Tongue (tissue), 2 donors: ENCODE data around the gene SMYD1. TPM values are rescaled to one million over a fixed set of nuclear protein-coding genes. Genes with fewer than 3 reads are reported as not detected.

Experiments
- DNase-seq: peaks from one replicate; pipeline ENCODE4 v3.0.0-alpha.2; 2015
- total RNA-seq: library from RNA; depleted of rRNA; stranded (reverse); fragments of >200 nt; gene quantifications from one replicate; pipeline ENCODE4 v1.2.3, GENCODE V29; 2014

SMYD1 gene
- total RNA-seq, 1 donor from 2014 or later = 308 TPM

GRCh38 chr2:88123164-88123974, 55.7 kb downstream of the SMYD1 start:
- DNase-seq = no peak

DNA sequence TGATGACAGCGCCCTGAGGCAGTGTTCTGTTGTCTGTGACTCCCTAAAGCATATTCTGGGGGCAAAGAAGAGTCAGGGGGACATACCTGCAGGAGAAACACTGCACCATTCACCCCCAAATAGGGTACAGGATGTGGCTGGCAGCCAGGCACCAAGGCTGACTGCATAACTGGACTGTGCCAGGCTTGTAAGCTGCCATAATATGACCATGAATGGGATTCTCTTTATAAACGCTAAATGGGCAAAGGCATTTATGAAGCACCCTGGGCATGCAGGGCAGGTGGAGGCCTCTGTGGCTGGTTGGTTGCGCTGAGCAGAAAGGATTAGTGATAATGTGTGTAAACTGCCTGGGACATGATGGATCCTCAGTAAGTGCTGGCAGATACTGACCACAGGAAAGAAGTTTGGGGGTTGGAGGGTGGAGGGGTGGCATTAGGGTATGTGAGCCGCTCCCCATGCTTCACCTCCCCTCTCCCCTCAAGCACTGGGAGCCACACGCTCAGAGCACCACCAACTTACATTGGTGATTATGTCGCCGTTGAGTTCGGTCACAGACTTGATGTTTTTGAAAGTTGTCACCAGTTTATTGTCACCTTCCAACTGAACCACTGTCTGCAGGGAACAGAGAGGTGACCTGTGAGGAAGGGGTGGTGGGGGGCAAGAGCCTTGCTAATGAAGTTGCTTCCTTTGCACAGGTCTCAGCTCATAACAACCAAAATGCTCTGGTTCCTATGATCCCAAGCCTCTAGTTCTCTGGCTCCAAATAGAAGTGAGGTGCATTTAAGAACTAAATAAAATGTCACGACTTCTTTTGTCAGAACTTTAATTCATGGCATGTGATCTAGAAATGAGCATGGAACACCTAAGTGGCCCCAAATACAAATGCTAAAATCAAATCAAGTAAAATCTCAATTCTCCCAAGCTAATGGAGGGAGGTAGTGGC, 56.6 kb downstream of the SMYD1 start:
- DNase-seq = no peak

DNA sequence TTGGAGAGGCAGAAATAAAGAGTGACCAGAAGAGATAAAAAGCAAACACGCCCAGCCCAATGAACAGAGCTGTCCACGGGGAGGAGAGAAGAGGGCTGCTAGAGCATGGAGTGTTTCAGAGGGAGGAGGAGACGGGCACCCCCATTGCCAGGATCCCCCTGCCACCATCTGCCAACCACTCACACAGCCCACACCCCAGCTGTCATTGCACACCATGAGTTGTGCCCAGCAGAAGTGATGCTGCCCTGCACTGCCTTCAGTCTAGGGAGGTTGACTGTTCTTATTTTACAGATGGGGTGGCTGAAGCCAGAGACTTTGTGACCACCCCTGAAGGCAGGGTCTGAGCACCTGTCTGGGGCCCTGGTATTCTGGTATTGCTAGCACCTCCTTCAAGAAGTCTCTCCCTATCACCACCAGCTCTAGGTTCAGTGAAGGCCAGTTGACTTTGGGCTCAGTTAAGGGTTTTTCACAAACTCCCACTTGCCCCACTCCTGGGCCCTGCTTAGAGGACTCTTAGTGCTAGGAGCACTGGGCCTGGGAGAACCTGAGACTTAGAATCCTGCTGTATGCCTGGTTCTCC, 57.8 kb downstream of the SMYD1 start:
- DNase-seq = no peak

DNA sequence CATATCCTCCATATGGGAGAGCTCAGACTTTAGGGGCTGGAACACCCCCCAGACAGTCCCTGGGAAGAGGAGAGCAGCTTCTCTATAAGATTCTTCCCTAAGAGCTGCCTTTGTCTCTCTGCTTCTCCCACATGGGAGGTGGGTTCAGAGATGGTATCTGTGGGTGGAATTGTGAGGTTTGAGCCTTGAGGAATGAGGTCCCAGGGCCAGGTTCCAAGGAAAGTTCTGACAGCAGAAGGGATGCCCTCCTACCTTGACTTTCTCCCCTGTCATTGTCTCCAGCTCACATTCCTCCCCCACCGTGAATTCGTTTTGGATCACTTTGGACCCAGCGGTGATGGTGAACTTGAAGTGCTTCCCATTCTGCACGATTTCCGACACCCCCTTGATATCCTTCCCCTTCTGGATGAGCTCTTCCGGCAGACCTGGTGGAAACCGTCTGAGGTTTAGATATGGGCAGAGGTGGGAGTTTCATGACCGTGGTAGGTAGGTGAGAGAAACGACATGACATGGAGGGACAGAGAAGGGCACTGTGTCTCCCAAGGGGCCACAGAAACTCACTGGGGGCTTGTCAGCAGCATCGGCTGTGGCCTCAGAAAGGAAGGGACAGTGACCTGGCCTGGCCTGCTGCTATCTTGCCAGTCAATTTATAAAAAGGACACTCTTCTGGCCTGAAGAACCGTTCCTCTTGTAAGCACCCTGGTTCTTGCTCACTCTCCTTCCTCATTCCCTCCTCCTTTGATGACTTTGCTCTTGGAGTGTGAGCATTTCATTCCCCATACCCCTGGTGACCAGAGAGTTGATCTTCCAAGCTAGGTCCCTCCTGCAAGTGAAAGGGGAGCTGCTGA, 58.5 kb downstream of the SMYD1 start:
- DNase-seq = no peak

DNA sequence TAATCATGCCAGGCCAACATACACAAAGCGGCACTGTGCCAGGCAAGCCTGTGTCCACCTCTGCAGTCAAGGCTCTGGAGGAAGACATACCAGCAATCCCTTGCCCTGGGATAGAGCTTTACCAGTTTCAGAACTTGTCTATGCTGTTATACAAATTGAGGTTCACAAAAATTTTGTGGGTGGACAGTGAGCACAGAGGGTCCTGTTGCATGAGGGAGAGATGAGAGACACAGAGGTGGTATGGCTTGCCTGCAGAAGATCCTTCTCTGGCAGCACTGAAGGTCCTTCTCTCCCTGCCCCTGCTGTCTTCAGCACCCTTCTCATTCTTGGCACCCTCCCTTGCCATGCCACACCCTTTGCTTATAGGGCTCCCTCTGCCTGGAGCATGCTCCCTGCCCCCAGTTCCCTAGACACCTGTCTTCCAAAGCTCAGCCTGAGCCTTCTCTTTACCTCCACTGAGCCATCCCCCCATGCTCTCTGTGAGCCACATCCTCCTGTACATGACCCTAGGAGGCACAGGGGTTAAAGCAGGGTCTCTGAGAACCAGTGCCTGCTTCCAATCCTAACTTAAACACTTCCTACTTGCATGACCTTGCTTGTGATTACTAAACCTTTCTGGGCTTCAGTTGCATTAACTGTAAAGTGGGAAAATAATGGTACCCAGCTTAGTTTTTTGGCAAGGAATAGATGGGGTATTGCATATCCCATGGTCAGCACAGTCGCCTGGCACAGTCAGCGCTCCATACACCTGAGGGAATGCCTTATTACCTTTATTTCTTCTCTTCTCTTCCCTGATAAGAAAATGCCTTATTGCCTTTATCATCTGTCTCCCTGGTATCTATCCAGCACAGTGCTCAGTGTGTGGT, 59.4 kb downstream of the SMYD1 start:
- DNase-seq = no peak

DNA sequence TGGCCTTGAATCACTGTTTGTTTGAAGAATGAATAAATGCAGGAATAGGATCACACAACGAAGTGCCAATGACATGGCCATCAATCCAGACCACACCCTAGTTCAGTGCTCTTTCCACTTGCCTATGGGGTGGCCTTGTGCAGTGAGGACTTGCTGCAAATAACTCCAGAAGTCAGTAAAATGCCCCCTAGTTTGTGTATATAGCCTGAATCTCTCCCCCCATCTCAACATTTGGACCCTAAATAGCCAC, 59.9 kb downstream of the SMYD1 start:
- no peak for DNase-seq

DNA sequence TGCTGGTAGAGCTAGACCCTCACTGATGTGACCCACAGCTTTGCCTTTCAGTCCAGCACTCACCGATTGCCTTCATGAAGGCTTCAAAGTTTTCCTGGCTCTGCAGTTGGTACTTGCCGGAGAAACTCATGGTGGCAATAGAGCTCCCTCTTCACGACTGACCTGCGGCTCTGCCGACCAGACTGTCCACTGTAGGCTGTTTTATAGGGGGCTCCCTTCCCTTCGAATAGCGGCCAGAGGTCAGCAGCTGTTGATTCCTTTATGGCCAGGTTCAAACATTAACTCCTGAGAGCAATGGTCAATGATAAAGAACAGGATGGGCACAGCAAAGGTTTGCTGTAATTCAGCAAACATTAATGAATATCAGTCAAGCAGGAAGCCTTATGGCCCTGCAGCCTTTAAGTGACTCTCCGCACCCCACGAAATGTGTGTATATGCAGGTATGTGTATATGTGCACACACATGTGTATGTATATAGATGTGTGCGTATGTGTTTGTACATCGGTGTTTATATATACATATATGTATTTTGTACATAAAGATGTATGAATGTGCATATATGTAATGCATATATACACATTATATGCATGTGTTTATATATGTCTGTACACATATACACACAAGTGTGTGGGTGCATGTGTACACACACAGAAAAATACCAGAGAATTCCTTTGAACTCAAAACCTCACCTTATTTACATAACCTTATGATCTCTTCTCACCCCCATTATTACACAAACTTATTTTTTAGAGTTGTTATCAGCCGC, 60.4 kb downstream of the SMYD1 start, which contains the start of gene FABP1:
Gene FABP1, minus strand, starts transcription at position 175 of the 766 bp plus-strand sequence. Its CDS starts 45 bp downstream, at position 130.
- DNase-seq = no peak

DNA sequence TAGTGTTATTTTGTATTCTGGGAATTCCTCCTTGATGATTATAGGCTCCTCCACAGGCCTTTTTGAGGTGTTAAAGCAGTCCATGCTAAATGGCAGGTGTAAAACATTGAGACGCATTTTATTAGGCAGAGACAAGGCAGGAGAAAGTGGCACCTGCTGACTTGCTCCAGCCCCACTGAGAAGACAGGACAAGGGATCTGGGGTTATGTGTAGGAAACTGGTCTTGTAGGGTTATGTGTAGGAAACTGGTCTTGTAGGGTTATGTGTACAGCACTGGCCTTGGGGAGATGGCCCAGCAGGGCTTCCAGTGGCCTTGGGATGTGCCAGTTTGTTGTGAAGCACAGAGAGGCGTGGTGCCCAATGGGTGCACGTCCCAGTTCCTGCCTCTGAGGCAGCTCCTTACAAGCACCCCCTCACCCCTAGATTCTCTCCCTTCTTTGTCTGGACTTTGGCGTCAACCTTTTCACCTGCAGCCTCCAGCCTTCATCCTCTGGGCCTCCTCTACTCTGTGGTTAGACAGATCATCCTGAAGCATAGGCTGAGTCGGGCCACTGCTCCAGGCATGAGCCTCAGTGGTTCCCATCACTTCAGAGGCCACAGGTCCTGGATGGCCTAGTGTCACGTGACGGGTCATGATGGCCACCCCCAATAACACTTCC, 61.2 kb downstream of the SMYD1 start:
- DNase-seq = no peak

GRCh38 chr2:88129313-88129959, 61.8 kb downstream of the SMYD1 start:
- DNase-seq = no peak

GRCh38 chr2:88131201-88131998, 63.8 kb downstream of the SMYD1 start:
- DNase-seq = no peak

GRCh38 chr2:88131999-88132368, 64.4 kb downstream of the SMYD1 start:
- no peak for DNase-seq

DNA sequence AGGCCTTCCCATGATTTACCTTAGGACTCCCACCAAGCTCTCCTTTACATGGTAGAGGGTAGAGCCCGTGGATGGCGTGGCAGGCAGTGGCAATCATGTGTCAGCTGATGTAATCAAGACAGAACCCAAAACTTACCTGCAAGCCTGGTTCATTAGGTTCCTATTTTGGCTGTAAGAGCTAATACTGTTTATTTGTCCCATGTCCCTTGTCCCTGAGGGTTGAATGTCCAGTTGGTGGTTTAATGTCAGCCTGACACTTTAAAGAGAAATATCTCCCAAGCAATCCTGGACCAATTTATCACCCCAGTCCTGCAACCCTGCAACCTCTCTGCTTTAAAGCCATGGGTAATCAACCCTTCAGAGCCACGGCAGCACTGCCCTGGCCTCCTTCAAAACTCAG, 66.2 kb downstream of the SMYD1 start:
- DNase-seq = no peak

GRCh38 chr2:88136817-88137216, 69.2 kb downstream of the SMYD1 start:
- no peak for DNase-seq

GRCh38 chr2:88137833-88138232, 70.2 kb downstream of the SMYD1 start:
- no peak for DNase-seq

- no peak for DNase-seq
Observed at GRCh38 chr2:88139203-88139702, 71.6 kb downstream of the SMYD1 start.

DNA sequence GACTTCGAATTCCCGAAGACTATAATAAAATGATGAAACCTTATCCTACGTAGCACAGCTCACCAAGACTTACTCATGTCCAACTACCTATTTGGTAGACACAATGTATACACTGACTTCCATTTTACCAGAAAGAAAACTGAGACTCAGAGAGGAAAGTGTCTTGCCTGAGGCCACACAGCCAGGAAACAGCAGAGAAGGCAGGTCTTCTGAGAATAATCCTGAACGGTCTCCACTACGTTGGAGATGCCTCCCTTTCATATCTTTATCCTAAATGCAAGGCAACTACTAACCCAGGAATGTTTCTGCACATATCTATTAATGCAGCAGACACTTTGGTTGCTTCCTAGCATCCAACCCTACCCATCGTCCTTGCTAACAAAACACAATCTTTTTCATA, 72.2 kb downstream of the SMYD1 start:
- no peak for DNase-seq

DNA sequence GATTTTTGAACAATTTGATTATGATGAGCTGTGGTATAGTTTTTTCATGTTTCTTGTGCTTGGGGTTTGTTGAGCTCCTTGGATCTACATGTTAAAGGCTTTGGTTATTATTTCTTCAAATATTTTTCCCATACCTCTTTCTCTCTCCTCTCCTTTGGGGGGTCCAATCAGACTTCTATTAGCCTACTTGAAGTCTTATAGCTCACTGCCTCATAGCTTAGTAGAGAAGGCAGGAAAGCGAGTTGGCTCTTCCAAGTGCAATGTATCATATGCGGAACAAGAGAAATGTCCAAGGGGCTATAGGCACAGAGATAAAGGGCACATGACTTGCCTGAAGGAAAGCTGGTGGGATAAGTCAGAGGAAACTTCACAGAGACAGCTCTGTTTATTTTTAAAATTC, 74.3 kb downstream of the SMYD1 start:
- no peak for DNase-seq

GRCh38 chr2:88144271-88144670, 76.6 kb downstream of the SMYD1 start:
- DNase-seq = no peak
